Uterus (tissue), 4 donors: ENCODE measurements around the gene GLB1L3. TPM values are rescaled to one million over a fixed set of nuclear protein-coding genes. Genes with fewer than 3 reads are reported as not detected.
"Not testable (repeated sequence)": the region's sequence is repeated elsewhere in the genome, so short reads cannot be mapped to it uniquely, and the experiment has no call there.

Experiments used
- DNase-seq, 2 donors: peaks; one replicate each; pipeline ENCODE4 v3.0.0-alpha.2; 2019 to 2020
- H3K27ac ChIP-seq, 2 donors: fragments of 200-600 bp; sonication (generic); 1 replicate in 1 of 2; 2 replicates in 1 of 2; pipeline ENCODE4 v1.5.1; 2016 to 2018
- H3K27me3 ChIP-seq, 2 donors: fragments of 200-600 bp; sonication (generic); one replicate each; pipeline ENCODE4 v1.5.1; 2018 to 2019; ENCODE audit warnings: control low read depth in 1 of 2
- H3K36me3 ChIP-seq, 2 donors: fragments of 200-600 bp; sonication (generic); one replicate each; pipeline ENCODE4 v1.5.1; 2019; ENCODE audit warnings: control low read depth in 1 of 2
- H3K4me1 ChIP-seq, 2 donors: fragments of 200-600 bp; sonication (generic); one replicate each; pipeline ENCODE4 v1.5.1; 2018 to 2019; ENCODE audit warnings: control low read depth in 1 of 2
- H3K4me3 ChIP-seq, 2 donors: fragments of 200-600 bp; sonication (generic); 1 replicate in 1 of 2; 2 replicates in 1 of 2; pipeline ENCODE4 v1.5.1; 2018 to 2019; ENCODE audit warnings: mild to moderate bottlenecking in 1 of 2
- H3K9me3 ChIP-seq, 2 donors: fragments of 200-600 bp; sonication (generic); one replicate each; pipeline ENCODE4 v1.5.1; 2019; ENCODE audit warnings: control low read depth in 1 of 2
- CTCF ChIP-seq, 4 experiments: fragments of 200-600 bp in 2 of 4; fragments of 450-650 bp in 2 of 4; sonication (generic) in 2 of 4; IDR thresholded peaks; one replicate each; pipeline ENCODE4 v1.5.1; 2016 to 2019; ENCODE audit warnings: antibody characterized with exemption in 4 of 4, mild to moderate bottlenecking in 2 of 4, moderate library complexity in 1 of 4
- POLR2A ChIP-seq, 2 donors: fragments of 450-650 bp; IDR thresholded peaks; one replicate each; pipeline ENCODE4 v1.6.1; 2016; ENCODE audit warnings: antibody characterized with exemption in 2 of 2, mild to moderate bottlenecking in 1 of 2, moderate library complexity in 1 of 2
- intact Hi-C: fragments of 100-400 bp; cut with DNase I; formaldehyde crosslinking; loops from one replicate; pipeline ENCODE4 v1.15.1; 2023; ENCODE audit warnings: low total_unique reads
- total RNA-seq, 4 donors: library from RNA; depleted of rRNA in 3 of 4; stranded (reverse); fragments of >200 nt in 3 of 4; gene quantifications; one replicate each; pipeline versions ENCODE4 v1.1.0 to v1.2.4, GENCODE V29; 2014 to 2023
- donor health status: DM: yes; HTN: yes; CAD: no.

Gene GLB1L3
- total RNA-seq, 4 donors from 2014 or later = 1.4 to 7.2 TPM; not detected in 2

GRCh38 chr11:134341805-134342571 is 65.8 kb downstream of the GLB1L3 start:
- intact Hi-C loops = no loop called here
- Histone ChIP-seq H3K36me3 (no peaks in the 10 kb centered on the region), H3K27me3 (no peaks in the 10 kb centered on the region), H3K4me1 (no peaks in the 10 kb centered on the region), H3K27ac (no peak overlapping the region), H3K4me3 (no peak overlapping the region), H3K9me3 (no peaks in the 10 kb centered on the region)
- TF ChIP-seq POLR2A (IDR thresholded peaks at IDR 0.05) (no peak), CTCF (IDR thresholded peaks at IDR 0.05) (no peak)
- DNase-seq = no peak

- Histone ChIP-seq H3K36me3 (no peaks in the 10 kb centered on the region), H3K9me3 (no peaks in the 10 kb centered on the region), H3K27me3 (no peaks in the 10 kb centered on the region), H3K4me1 (no peaks in the 10 kb centered on the region), H3K27ac (no peak overlapping the region), H3K4me3 (no peak overlapping the region)
- DNase-seq = no peak
- TF ChIP-seq CTCF (IDR thresholded peaks at IDR 0.05) (no peak), POLR2A (IDR thresholded peaks at IDR 0.05) (no peak)
- intact Hi-C loops = no loop called here
Measured at GRCh38 chr11:134342572-134343340, 66.6 kb downstream of the GLB1L3 start.

- intact Hi-C loops = no loop called here
- Histone ChIP-seq H3K27ac (no peak overlapping the region), H3K27me3 (no peaks in the 10 kb centered on the region), H3K4me3 (no peak overlapping the region), H3K9me3 (no peaks in the 10 kb centered on the region), H3K4me1 (no peaks in the 10 kb centered on the region), H3K36me3 (no peaks in the 10 kb centered on the region)
- TF ChIP-seq POLR2A (IDR thresholded peaks at IDR 0.05) (no peak), CTCF (IDR thresholded peaks at IDR 0.05) (no peak)
- DNase-seq = no peak
Measured at GRCh38 chr11:134343646-134344045, 67.5 kb downstream of the GLB1L3 start.

- H3K4me1 ChIP-seq, H3K36me3 ChIP-seq, DNase-seq, intact Hi-C loops, H3K9me3 ChIP-seq, H3K27me3 ChIP-seq, H3K27ac ChIP-seq, H3K4me3 ChIP-seq: not testable (repeated sequence)
Measured at GRCh38 chr11:134344497-134345236, 68.5 kb downstream of the GLB1L3 start.

GRCh38 chr11:134345237-134345550 is 69.0 kb downstream of the GLB1L3 start:
- intact Hi-C loops = no loop called here
- TF ChIP-seq CTCF (IDR thresholded peaks at IDR 0.05) = no peak
- no peak for TF ChIP-seq POLR2A (IDR thresholded peaks at IDR 0.05)
- no peak overlapping the region for H3K27ac ChIP-seq

More at GRCh38 chr11:134345237-134345550, 69.0 kb downstream of the GLB1L3 start:
- no peaks in the 10 kb centered on the region for H3K36me3 ChIP-seq
- no peak for DNase-seq
- H3K4me3 ChIP-seq = no peak overlapping the region
- H3K27me3 ChIP-seq = no peaks in the 10 kb centered on the region
- no peaks in the 10 kb centered on the region for H3K4me1 ChIP-seq
- H3K9me3 ChIP-seq = no peaks in the 10 kb centered on the region
